IMR-90 (cell line): Measurements from ENCODE around the gene ITGB4. TPM values are rescaled to one million over a fixed set of nuclear protein-coding genes. Genes with fewer than 3 reads are reported as not detected.

Experiments used
- ATAC-seq: fragments of 200-7000 bp; cut with Tn5 transposase; 2 replicates; pipeline ENCODE4 v1.9.1; 2020; ENCODE audit warnings: low read depth, mild to moderate bottlenecking, moderate library complexity
- BruUV-seq: library from RNA; stranded (reverse); fragments of 400-500 nt; replicated peaks from 2 replicates; lab custom pipeline; 2021; lab: Mats Ljungman, UMichigan
- CTCF ChIA-PET: fragments of 300-600 bp; formaldehyde crosslinking; extraction: SDS; loops from one replicate; lab custom pipeline; 2021; ENCODE audit warnings: antibody characterized with exemption; lab: Yijun Ruan, JAX
- POLR2A ChIA-PET: fragments of 300-600 bp; sonication (Branson Sonifier 250); formaldehyde crosslinking; loops from one replicate; lab custom pipeline; 2022; ENCODE audit warnings: antibody characterized with exemption; ENCODE audit not compliant: unreplicated experiment; lab: Charles Lee
- DNase-seq: peaks from one replicate; pipeline ENCODE4 v3.0.0; 2013
- H2AFZ ChIP-seq: replicated peaks from 2 replicates; pipeline ENCODE3; 2013; ENCODE audit warnings: low read length, mild to moderate bottlenecking; ENCODE audit not compliant: poor library complexity
- H2AK5ac ChIP-seq: 2 replicates; pipeline ENCODE4 v1.6.1; 2013; ENCODE audit warnings: low read depth, low read length, inconsistent platforms
- H2AK9ac ChIP-seq: replicated peaks from 2 replicates; pipeline ENCODE3; 2013; ENCODE audit warnings: mild to moderate bottlenecking, low read depth, low read length, moderate library complexity; ENCODE audit not compliant: poor library complexity
- H2BK120ac ChIP-seq: 2 replicates; pipeline ENCODE4 v1.6.1; 2013; ENCODE audit warnings: low read depth, low read length, inconsistent platforms
- H2BK15ac ChIP-seq: 3 replicates; pipeline ENCODE4 v1.6.1; 2013; ENCODE audit warnings: low read depth, low read length, inconsistent platforms
- H2BK20ac ChIP-seq: 2 replicates; pipeline ENCODE4 v1.6.1; 2013; ENCODE audit warnings: low read depth, mild to moderate bottlenecking, inconsistent platforms, low read length, moderate library complexity
- H2BK5ac ChIP-seq: 2 replicates; pipeline ENCODE4 v1.6.1; 2013; ENCODE audit warnings: mild to moderate bottlenecking, low read depth, low read length, inconsistent platforms; ENCODE audit not compliant: poor library complexity, severe bottlenecking
- H3K14ac ChIP-seq: replicated peaks from 2 replicates; pipeline ENCODE4 v1.6.1; 2013; ENCODE audit warnings: low read depth, low read length, inconsistent platforms
- H3K18ac ChIP-seq: 2 replicates; pipeline ENCODE4 v1.6.1; 2013; ENCODE audit warnings: low read depth, low read length, control low read depth
- H3K23ac ChIP-seq: 2 replicates; pipeline ENCODE4 v1.6.1; 2013; ENCODE audit warnings: low read depth, low read length, inconsistent platforms
- H3K27ac ChIP-seq: 2 replicates; pipeline ENCODE4 v1.5.1; 2013; ENCODE audit warnings: mild to moderate bottlenecking, control low read depth, low read length; ENCODE audit not compliant: insufficient read depth
- H3K27me3 ChIP-seq: 2 replicates; pipeline ENCODE4 v1.6.1; 2013; ENCODE audit warnings: low read length; ENCODE audit not compliant: control insufficient read depth, insufficient read depth
- H3K36me3 ChIP-seq: 2 replicates; pipeline ENCODE4 v1.6.1; 2013; ENCODE audit warnings: low read length, mixed read lengths; ENCODE audit not compliant: control insufficient read depth, insufficient read depth
- H3K4ac ChIP-seq: 2 replicates; pipeline ENCODE4 v1.6.1; 2013; ENCODE audit warnings: low read depth, low read length, inconsistent platforms
- H3K4me1 ChIP-seq: 2 replicates; pipeline ENCODE4 v1.6.1; 2013; ENCODE audit warnings: low read length, mixed read lengths; ENCODE audit not compliant: control insufficient read depth, insufficient read depth
- H3K4me2 ChIP-seq: 2 replicates; pipeline ENCODE4 v1.6.1; 2013; ENCODE audit warnings: low read depth, mild to moderate bottlenecking, control low read depth, low read length, moderate library complexity
- H3K4me3 ChIP-seq: 2 replicates; pipeline ENCODE4 v1.5.1; 2013; ENCODE audit warnings: low read depth, mild to moderate bottlenecking, control low read depth, low read length, moderate library complexity; ENCODE audit not compliant: insufficient read depth
- H3K56ac ChIP-seq: 2 replicates; pipeline ENCODE4 v1.6.1; 2013; ENCODE audit warnings: low read length, inconsistent platforms; ENCODE audit not compliant: insufficient read depth; ENCODE audit errors: extremely low read depth
- H3K79me1 ChIP-seq, 2 experiments: 2 replicates each; pipeline ENCODE4 v1.6.1; 2013; ENCODE audit warnings: low read length in 2 of 2, inconsistent platforms in 1 of 2, low read depth in 1 of 2
- H3K9ac ChIP-seq: 2 replicates; pipeline ENCODE4 v1.6.1; 2013; ENCODE audit warnings: low read depth, low read length, control low read depth
- H3K9me1 ChIP-seq: 2 replicates; pipeline ENCODE4 v1.6.1; 2013; ENCODE audit warnings: low read length, inconsistent platforms; ENCODE audit not compliant: insufficient read depth
- H3K9me3 ChIP-seq: 2 replicates; pipeline ENCODE4 v1.6.1; 2013; ENCODE audit warnings: low read length; ENCODE audit not compliant: control insufficient read depth, insufficient read depth
- H4K20me1 ChIP-seq: 2 replicates; pipeline ENCODE4 v1.6.1; 2013; ENCODE audit warnings: low read length, inconsistent platforms; ENCODE audit not compliant: insufficient read depth
- H4K5ac ChIP-seq: 2 replicates; pipeline ENCODE4 v1.6.1; 2013; ENCODE audit warnings: mild to moderate bottlenecking, low read depth, low read length, control low read depth
- H4K8ac ChIP-seq, 2 experiments: 2 replicates each; pipeline ENCODE4 v1.6.1; 2013; ENCODE audit warnings: low read depth in 2 of 2, low read length in 2 of 2, control low read depth in 1 of 2, inconsistent platforms in 1 of 2
- H4K91ac ChIP-seq: 2 replicates; pipeline ENCODE4 v1.6.1; 2013; ENCODE audit warnings: low read depth, low read length, inconsistent platforms; ENCODE audit not compliant: insufficient read depth
- BHLHE40 ChIP-seq: fragments of 150-350 bp; IDR thresholded peaks from 2 replicates; pipeline ENCODE4 v1.6.1; 2016; ENCODE audit warnings: mild to moderate bottlenecking, low read depth, low read length
- CEBPB ChIP-seq: IDR thresholded peaks from 2 replicates; pipeline ENCODE4 v1.6.1; 2012; ENCODE audit warnings: low read depth, low read length, improper control_type of control experiment
- CHD1 ChIP-seq: IDR thresholded peaks from 2 replicates; pipeline ENCODE4 v1.6.1; 2012; ENCODE audit warnings: low read depth, low read length, improper control_type of control experiment
- MAFK ChIP-seq: IDR thresholded peaks from 2 replicates; pipeline ENCODE4 v1.6.1; 2012; ENCODE audit warnings: low read depth, low read length, improper control_type of control experiment
- MAZ ChIP-seq: IDR thresholded peaks from 2 replicates; pipeline ENCODE4 v1.6.1; 2012; ENCODE audit warnings: low read depth, mild to moderate bottlenecking, low read length, improper control_type of control experiment, moderate library complexity, borderline replicate concordance
- MXI1 ChIP-seq: IDR thresholded peaks from 2 replicates; pipeline ENCODE4 v1.6.1; 2012; ENCODE audit warnings: low read depth, mild to moderate bottlenecking, low read length, moderate library complexity, borderline replicate concordance
- POLR2A ChIP-seq: IDR thresholded peaks from 2 replicates; pipeline ENCODE4 v1.6.1; 2012; ENCODE audit warnings: mild to moderate bottlenecking, low read depth, low read length
- RAD21 ChIP-seq: IDR thresholded peaks from 2 replicates; pipeline ENCODE4 v1.6.1; 2012; ENCODE audit warnings: low read length, improper control_type of control experiment
- RCOR1 ChIP-seq: IDR thresholded peaks from 2 replicates; pipeline ENCODE4 v1.6.1; 2012; ENCODE audit warnings: mild to moderate bottlenecking, low read length, improper control_type of control experiment; ENCODE audit not compliant: insufficient replicate concordance
- SMC3 ChIP-seq: fragments of 150-350 bp; IDR thresholded peaks from 2 replicates; pipeline ENCODE4 v1.6.1; 2016; ENCODE audit warnings: low read depth, mild to moderate bottlenecking, antibody characterized with exemption, low read length, moderate library complexity
- WGBS, 2 experiments: methylation state at CpG; one replicate each; pipeline versions ENCODE4 v1.1.5 to v1.1.7; 2013; ENCODE audit warnings: missing lambda C conversion rate in 2 of 2; ENCODE audit not compliant: insufficient read length in 1 of 2; ENCODE audit errors: extremely low coverage in 2 of 2; 5-methylcytosine and 5-hydroxymethylcytosine counted together
- dilution Hi-C: fragments of 300-500 bp; cut with HindIII; formaldehyde crosslinking; loops from one replicate; pipeline ENCODE4 v1.14.3; 2018; ENCODE audit warnings: low sequenced_read_pairs; ENCODE audit not compliant: unreplicated experiment
- in situ Hi-C: fragments of 300-500 bp; cut with MboI; formaldehyde crosslinking; loops from 3 replicates; pipeline ENCODE4 v1.14.3; 2019; ENCODE audit warnings: low sequenced_read_pairs, inconsistent platforms, mixed read lengths
- intact Hi-C: fragments of 100-400 bp; cut with micrococcal nuclease; formaldehyde crosslinking; loops from 2 replicates; pipeline ENCODE4 v1.10.0; 2022
- polyA plus RNA-seq, 3 experiments: library from polyadenylated mRNA; depleted of rRNA; stranded (reverse); fragments of >200 nt; gene quantifications; 2 replicates each; pipeline ENCODE4 v1.2.3, GENCODE V29; 2012; ENCODE audit warnings: low replicate concordance in 1 of 3
- total RNA-seq: library from RNA; depleted of rRNA; stranded (reverse); fragments of >200 nt; gene quantifications from 2 replicates; pipeline ENCODE4 v1.2.3, GENCODE V29; 2012
- TF ChIP-seq, protein P1 (sequence below): fragments of 150-350 bp; IDR thresholded peaks from 2 replicates; pipeline ENCODE4 v1.6.1; 2016; ENCODE audit warnings: low read depth, mild to moderate bottlenecking, low read length, moderate library complexity, borderline replicate concordance
- TF ChIP-seq, protein P2 (sequence below): conservative IDR thresholded peaks from 2 replicates; pipeline ENCODE4 v1.5.1; 2012; ENCODE audit warnings: mild to moderate bottlenecking, low read depth, low read length, improper control_type of control experiment
- TF ChIP-seq, protein P3 (sequence below): fragments of 150-350 bp; IDR thresholded peaks from 2 replicates; pipeline ENCODE4 v1.6.1; 2017; ENCODE audit warnings: mild to moderate bottlenecking, antibody characterized with exemption, low read length, low read depth

The ITGB4 gene
- total and polyA plus RNA-seq, 2 of the 4 experiments (the other 2 are of a cell fraction), result under 0.01 to 0.27 TPM

DNA sequence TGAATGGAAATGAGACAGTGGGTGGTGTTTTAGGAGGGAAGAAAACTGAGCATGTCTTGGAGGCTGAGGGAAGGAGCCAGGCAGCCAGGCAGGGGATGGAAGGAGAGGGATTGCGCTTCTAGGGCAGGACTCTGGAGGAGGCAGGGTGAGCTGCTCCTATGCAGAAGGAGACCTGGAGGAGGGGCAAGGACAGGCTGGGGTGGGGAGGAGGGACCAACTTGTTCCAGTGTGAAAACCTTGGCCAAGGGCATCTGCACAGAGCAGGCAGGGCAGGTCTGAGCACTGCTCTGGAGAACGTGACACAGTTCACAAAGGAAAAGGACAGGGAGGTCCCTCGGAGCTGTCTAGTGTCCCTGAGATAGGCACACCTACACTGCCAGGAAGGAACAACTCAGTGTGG lies 38.2 kb downstream of the ITGB4 start:
- peak overlapping the region; percentile 81 for H2AK9ac ChIP-seq
- DNase-seq, result no peak
- H3K9me3 ChIP-seq, result no peaks in the 10 kb centered on the region
- no peak overlapping the region for H3K56ac ChIP-seq
- POLR2A ChIA-PET, result interaction anchor here (0.7 kb wide), 1 partner anchor 21 kb away, joined by 3 read pairs; no protein-coding TSS in a partner anchor
- H3K14ac ChIP-seq, result no peak overlapping the region
- no peak overlapping the region for H2AFZ ChIP-seq
- no peak overlapping the region for H3K4me3 ChIP-seq
- H3K36me3 ChIP-seq, result no peaks in the 10 kb centered on the region
- in situ Hi-C loops, result no loop called here
- no peak overlapping the region for H2BK15ac ChIP-seq
- intact Hi-C loops, result no loop called here
- no peak overlapping the region for H2AK5ac ChIP-seq
- H3K9ac ChIP-seq, result no peak overlapping the region
- peaks cover 12% of the 10 kb centered on the region; the same call in 1 of the 2 replicates for H3K9me1 ChIP-seq
- TF ChIP-seq CHD1 (no peak), SMC3 (no peak), MAZ (no peak), CEBPB (no peak), RCOR1 (no peak), POLR2A (no peak), MAFK (no peak), MXI1 (no peak), RAD21 (no peak), BHLHE40 (no peak)
- TF ChIP-seq, protein P1, sequence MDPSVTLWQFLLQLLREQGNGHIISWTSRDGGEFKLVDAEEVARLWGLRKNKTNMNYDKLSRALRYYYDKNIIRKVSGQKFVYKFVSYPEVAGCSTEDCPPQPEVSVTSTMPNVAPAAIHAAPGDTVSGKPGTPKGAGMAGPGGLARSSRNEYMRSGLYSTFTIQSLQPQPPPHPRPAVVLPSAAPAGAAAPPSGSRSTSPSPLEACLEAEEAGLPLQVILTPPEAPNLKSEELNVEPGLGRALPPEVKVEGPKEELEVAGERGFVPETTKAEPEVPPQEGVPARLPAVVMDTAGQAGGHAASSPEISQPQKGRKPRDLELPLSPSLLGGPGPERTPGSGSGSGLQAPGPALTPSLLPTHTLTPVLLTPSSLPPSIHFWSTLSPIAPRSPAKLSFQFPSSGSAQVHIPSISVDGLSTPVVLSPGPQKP, result no peak
- TF ChIP-seq, protein P2, sequence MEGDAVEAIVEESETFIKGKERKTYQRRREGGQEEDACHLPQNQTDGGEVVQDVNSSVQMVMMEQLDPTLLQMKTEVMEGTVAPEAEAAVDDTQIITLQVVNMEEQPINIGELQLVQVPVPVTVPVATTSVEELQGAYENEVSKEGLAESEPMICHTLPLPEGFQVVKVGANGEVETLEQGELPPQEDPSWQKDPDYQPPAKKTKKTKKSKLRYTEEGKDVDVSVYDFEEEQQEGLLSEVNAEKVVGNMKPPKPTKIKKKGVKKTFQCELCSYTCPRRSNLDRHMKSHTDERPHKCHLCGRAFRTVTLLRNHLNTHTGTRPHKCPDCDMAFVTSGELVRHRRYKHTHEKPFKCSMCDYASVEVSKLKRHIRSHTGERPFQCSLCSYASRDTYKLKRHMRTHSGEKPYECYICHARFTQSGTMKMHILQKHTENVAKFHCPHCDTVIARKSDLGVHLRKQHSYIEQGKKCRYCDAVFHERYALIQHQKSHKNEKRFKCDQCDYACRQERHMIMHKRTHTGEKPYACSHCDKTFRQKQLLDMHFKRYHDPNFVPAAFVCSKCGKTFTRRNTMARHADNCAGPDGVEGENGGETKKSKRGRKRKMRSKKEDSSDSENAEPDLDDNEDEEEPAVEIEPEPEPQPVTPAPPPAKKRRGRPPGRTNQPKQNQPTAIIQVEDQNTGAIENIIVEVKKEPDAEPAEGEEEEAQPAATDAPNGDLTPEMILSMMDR, result no peak
- TF ChIP-seq, protein P3, sequence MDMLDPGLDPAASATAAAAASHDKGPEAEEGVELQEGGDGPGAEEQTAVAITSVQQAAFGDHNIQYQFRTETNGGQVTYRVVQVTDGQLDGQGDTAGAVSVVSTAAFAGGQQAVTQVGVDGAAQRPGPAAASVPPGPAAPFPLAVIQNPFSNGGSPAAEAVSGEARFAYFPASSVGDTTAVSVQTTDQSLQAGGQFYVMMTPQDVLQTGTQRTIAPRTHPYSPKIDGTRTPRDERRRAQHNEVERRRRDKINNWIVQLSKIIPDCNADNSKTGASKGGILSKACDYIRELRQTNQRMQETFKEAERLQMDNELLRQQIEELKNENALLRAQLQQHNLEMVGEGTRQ, result no peak
- H3K27ac ChIP-seq, result no peak overlapping the region
- H2BK20ac ChIP-seq, result no peak overlapping the region
- no peak overlapping the region for H2BK120ac ChIP-seq
- WGBS, 2 experiments, result 70% methylated on average over 2 of the region's 3 CpGs; no CpG with 5 or more reads in 1 of the 2 experiments
- peaks cover 7% of the 10 kb centered on the region for H3K4me1 ChIP-seq
- H3K4ac ChIP-seq, result no peak overlapping the region
- dilution Hi-C loops, result no loop called here
- H3K4me2 ChIP-seq, result no peak overlapping the region
- BruUV-seq, result no TSS peak
- H4K8ac ChIP-seq, result no peak overlapping the region
- no peak overlapping the region for H3K18ac ChIP-seq
- no peaks in the 10 kb centered on the region for H4K20me1 ChIP-seq
- H3K27me3 ChIP-seq, result no peaks in the 10 kb centered on the region
- H3K23ac ChIP-seq, result no peak overlapping the region
- ATAC-seq, result no peak
- peaks cover 5 to 12% of the 10 kb centered on the region in 2 experiments; a peak in 3 of 4 replicates for H3K79me1 ChIP-seq
- CTCF ChIA-PET, result no interaction called here
- no peak overlapping the region for H2BK5ac ChIP-seq
- no peak overlapping the region for H4K5ac ChIP-seq
- no peak overlapping the region for H4K91ac ChIP-seq
